LHCN-M2 (cell line): ENCODE results near the gene ARRDC4. TPM values are rescaled to one million over a fixed set of nuclear protein-coding genes. Genes with fewer than 3 reads are reported as not detected.
A peak's percentile ranks its signal among the peaks of the same experiment; 100 is the strongest.

Experiments
- DNase-seq: peaks from one replicate; pipeline ENCODE4 v3.0.0-alpha.2; 2012; ENCODE audit warnings: low read depth
- total RNA-seq: library from RNA; depleted of rRNA; stranded (reverse); fragments of >200 nt; gene quantifications from 2 replicates; pipeline ENCODE4 v1.2.3, GENCODE V29; 2014

ARRDC4 gene
- total RNA-seq, 1 experiment from 2014 or later, result 2.5 TPM

DNA sequence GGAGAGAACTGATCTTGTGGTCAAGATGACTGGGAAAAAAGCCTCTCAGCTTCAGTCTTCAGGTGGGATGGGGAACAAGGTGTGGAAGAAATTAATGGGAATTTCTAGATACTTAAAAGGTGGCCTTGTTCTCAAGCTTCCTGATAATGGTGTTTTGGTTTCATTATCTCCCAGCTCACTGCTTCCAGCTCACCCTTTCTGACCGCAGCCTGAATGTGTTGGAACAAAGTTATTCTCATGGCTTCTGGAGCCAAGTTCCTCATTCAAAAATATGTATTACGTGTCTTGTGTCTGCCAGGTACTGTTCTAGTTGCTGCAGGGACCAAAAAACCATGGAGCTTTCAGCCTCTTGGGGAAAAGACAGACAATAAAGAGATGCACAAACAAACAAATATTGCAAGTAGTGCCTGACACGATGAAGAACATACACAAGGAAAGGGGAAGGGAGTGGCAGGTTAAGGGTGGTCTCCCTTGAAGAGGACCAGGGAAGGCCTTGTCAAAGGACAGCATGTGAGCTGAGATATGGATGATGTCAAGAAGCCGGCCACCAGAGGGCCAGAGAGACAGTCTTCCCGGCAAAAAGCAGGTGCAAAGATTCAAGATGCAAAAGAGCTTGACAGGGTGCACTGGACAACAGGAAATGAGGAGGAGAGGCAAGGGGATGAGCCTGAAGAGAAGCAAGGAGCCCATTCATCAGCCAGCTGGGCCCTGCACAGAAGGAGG is 35.5 kb downstream of the ARRDC4 start:
- peak; percentile 28 for DNase-seq

DNA sequence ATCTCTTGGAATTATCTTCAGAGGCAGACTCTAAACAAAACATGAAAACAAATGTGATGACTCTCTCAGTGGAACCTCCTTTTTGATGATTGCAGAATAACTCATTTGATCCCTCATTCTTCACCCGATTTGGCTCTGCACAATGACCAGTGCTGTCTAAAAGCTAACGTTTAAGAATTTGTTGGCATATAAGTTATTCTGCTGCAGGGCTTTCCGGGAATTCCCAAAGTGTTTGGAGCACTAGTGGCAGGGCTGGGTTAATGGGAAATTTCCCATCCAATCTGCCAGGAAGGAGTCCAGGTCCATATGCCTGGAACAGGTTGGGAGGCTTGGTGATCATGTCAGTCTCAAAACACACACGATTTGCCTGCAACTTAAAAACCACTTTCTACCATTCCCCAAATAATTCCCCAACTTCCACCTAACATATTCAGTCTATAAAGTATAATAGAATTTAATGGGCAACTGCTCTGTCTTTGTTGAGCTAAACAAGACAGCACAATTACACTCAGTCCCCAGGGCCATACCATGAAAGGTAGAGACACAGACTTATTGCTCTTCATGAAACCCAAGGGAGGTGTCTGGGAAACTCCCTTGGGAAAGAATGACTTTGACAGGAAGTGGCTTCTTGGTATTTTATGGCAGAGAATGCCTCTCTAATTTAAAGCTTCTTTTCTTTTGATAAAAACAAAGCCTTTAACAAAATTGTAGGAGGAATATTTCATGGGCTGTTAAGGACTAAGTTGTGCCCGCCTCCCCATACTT is 38.0 kb downstream of the ARRDC4 start:
- DNase-seq, result peak; percentile 3

- DNase-seq, result peak; percentile 23
Measured at GRCh38 chr15:98000249-98001203, 40.0 kb downstream of the ARRDC4 start.

- no peak for DNase-seq
Measured at GRCh38 chr15:98001663-98002194, 41.2 kb downstream of the ARRDC4 start.

DNA sequence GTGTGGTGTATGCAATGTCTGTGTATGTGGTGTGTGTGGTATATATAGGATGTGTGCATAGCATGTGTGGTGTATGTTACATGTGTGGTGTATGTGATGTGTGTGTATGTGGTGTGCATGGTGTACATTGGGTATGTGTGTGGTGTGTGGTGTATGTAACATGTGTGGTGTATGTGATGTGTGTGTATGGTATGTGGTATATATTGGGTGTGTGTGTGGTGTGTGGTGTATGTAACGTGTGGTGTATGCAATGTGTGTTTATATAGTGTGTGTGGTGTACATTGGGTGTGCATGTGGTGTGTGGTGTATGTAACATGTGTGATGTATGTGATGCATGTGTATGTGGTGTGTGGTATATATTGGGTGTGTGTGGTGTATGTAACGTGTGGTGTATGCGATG is 41.9 kb downstream of the ARRDC4 start:
- DNase-seq, result no peak

DNA sequence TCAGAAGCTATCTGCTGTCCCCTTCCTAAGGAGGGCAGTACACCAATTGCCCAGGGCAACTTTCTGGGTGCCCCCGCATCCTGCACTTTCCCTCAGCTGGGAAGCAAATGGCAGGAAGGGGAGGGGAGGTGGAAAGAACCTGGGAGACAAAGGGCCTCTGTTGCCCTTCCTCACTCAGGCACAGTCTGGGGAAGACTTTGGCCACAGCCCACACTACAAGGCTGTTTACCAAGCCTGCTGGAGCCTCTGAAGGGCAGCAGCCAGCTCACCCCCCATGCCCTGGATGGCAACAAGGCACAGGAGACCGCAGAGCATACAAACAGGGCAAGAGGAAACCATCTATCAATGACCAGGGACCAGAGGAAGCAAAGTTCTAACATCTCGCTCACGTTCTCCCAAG is 42.4 kb downstream of the ARRDC4 start:
- no peak for DNase-seq

GRCh38 chr15:98003518-98003917 is 43.0 kb downstream of the ARRDC4 start:
- no peak for DNase-seq

DNA sequence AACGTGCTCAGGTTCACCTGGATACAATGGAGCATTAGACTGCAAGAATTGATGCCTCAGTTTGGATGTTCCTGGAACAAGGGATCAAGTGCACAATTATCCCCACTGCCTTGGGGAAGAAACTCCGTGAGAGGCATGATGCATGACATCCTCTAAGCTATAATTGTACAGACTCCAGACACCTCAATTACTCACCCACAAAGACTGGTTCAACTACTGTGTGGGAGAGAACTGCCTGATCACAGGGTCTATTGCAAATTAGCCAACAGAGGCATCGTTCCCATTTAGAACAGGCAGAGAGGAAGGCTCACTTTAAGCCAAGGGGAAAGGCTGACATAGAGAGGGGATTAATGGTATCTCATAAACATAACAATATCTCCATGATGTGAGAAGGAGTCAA is 43.5 kb downstream of the ARRDC4 start:
- DNase-seq, result no peak

GRCh38 chr15:98005659-98006058 is 45.2 kb downstream of the ARRDC4 start:
- DNase-seq, result no peak

DNA sequence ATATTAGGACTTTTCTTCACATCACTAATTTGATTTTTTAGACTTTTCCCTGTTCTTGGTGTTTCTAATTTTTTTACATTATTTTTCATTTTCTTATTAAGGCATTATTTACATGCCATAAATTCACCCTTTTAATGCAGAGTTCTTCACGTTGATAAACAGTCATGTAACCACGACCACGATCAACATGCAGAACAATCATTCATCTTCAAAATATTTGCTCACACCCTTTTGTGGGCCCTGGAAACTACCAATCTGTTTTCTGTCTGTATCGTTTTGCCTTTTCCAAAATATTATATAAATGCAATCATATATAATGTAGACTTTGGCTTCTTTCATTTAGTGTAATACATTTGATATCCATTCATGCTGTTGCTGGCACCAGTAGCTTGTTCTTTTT is 48.7 kb downstream of the ARRDC4 start:
- no peak for DNase-seq

GRCh38 chr15:98009971-98010370 is 49.5 kb downstream of the ARRDC4 start:
- no peak for DNase-seq

- no peak for DNase-seq
Measured at GRCh38 chr15:98012354-98012753, 51.9 kb downstream of the ARRDC4 start.

GRCh38 chr15:98013631-98014030 is 53.1 kb downstream of the ARRDC4 start:
- no peak for DNase-seq

DNA sequence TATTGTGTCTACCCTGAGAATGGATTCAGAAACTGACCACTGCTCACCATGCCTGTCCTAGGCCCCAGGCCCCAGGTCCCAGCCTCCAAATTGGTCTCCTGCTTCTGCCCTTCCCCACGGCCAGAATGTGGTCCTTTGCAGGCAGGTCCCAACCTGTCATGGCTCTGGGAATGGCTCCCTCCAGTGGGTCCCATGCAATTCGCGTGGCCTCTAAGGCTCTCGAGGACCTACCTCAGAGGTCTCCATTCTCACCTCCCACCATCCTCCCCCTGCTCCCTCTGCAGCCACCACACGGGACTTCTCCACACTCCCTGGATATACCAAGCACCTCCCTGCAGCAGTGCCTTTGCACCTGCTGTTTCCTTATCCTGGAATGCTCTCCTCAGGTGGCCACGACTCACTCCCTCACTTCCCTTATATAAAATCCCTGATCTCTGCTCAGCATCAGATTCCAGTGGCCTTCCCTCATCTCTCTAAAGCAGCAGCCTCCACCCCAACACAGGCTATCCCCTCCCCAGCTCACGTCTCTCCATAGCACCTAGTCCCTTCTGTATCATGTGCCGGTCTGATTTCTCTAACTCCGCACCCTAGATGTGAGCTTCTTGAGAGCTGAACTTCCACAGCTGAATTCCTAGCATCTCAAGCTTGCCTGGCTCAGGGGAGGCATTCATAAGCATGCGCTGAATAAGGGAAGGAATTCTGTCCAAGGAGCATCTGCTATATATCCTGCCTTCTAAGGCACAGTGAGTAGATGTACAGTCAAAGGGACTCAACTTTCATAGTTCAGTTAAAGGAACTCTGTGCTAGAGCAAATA is 56.9 kb downstream of the ARRDC4 start:
- no peak for DNase-seq

DNA sequence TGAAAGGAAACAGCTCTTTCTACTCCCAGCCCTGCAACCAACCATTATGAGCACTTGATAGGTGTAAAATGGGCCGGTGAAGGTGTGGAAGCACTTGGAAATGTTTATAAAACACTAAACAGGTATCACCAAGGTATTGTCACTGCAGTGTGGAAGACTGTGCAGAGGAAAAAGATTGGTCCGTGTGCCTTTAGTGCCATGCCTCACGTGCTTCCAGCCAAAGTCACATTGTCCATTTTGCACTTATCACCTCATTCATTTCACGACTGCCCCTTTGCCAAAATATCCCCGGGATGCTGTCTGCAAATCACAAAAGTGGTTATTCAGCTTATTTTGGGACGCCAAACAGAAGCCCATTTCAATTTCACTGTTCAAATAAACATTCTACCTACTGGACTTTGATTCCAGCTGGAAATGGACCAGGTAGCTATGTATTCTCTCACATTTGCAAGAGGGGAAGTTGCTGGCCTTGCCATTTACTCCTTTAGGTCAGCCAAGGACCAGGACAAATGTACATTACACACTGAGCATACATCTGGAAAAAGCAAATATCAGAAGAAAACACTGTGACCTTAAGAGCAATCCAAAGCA is 58.4 kb downstream of the ARRDC4 start:
- no peak for DNase-seq
